HG03095 (cell line): ENCODE data around the gene ZDHHC3.
"Not testable (repeated sequence)": the region's sequence is repeated elsewhere in the genome, so short reads cannot be mapped to it uniquely, and the experiment has no call there.

ENCODE experiments used
- ATAC-seq: cut with Tn5 transposase; IDR thresholded peaks from one replicate; pipeline ENCODE4 v1.9.1; 2021; ENCODE audit warnings: moderate library complexity; ENCODE audit not compliant: unreplicated experiment

The ZDHHC3 gene

DNA sequence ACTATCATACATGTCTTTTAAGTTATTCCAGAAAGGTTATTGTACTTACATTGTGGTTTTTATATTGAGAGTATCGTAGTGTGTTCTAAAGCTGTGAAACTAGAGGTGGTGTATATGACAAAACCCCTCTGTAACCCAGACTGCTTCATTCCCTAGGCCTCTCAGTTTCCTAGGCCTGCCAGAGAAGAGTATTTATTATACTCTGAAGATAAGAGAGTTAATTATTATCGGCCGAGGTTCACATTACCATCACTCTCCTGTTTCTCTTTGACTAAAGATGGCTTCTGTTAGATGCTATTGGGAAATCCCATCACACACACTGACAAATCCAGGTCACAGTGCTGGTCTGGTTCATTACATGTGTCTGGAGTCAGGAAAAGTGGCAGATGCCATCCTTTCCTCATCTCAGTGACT is 20.6 kb upstream of the ZDHHC3 start:
- no peak for ATAC-seq

GRCh38 chr3:44995142-44995770 is 19.3 kb upstream of the ZDHHC3 start:
- ATAC-seq, result no peak

DNA sequence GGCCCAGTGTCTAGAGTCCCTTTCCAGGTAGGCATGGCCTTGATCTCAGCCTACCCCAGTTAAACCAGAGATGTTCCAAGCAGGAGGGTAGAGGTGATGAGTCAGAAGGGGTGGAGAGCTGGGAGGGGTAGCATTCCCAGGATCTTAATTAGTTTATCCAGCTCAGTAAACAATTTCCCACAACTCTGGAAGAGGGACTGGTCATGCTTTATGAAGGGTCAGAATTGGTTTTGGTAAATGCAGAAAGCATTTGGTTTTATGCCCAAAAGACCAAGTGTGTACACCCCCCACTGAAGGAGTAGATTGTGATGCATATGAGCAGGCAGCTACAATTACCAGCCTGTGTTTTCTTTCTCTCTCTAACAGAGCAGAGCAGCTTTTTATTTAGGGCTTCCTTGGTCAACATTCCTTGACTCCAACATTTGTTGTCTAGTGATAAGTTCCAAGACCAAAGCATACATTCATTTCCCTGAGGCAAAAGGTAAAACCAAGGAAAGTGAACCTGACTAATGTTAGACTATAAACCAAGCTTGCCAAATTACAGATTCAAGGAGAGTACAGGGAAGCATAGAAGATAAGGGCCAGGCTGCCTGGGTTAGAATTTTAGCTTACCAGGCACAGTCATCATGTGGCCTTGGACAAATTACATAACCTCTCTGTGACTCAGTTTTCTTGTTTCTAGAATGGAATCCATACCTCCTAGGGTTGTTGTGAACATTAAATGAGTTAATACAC is 17.7 kb upstream of the ZDHHC3 start:
- ATAC-seq, result no peak

DNA sequence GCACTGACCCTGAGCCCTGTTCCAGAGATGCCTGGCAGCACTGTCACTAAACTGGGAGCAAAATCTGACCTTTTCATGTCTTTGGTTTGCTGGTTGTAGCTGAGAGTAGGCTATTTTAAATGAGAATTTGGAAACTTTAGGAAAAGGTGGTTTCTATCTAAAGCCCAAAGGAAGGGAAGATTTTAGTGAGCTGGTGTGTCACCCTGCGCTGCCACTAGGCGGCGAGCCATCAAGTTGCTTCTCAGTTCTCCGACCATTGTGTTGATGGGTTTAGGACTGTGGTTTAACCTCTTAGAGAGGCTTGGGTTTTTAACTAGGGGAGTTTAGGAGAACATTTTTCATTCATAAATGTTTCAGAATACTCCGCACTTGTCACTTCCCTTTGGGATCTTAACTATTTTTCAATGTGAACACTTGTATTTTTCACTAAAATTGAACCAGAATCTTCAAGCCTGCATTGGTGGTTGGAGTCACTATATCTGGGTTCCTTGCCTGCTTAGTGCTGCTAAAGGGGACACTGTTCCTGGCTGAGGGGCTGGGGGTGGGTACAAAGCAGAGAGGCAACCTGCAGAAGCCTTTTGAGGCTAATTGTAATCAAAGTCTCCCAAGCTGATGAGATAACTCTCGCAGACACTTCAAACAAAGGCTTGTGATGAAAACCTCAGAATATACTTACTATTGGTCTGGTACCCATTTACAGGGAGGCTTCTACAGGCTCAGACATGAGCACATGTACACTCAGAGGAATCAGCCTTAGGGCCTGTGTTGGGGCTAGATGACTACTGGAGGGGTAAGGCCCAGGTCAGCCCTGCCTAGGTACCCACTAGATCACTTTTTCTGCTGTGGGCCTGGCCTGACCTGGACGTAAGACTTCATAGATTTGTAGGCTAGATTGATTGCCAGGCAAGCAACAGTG is 16.8 kb upstream of the ZDHHC3 start:
- ATAC-seq, result no peak

GRCh38 chr3:44991326-44991725 is 15.4 kb upstream of the ZDHHC3 start:
- no peak for ATAC-seq

DNA sequence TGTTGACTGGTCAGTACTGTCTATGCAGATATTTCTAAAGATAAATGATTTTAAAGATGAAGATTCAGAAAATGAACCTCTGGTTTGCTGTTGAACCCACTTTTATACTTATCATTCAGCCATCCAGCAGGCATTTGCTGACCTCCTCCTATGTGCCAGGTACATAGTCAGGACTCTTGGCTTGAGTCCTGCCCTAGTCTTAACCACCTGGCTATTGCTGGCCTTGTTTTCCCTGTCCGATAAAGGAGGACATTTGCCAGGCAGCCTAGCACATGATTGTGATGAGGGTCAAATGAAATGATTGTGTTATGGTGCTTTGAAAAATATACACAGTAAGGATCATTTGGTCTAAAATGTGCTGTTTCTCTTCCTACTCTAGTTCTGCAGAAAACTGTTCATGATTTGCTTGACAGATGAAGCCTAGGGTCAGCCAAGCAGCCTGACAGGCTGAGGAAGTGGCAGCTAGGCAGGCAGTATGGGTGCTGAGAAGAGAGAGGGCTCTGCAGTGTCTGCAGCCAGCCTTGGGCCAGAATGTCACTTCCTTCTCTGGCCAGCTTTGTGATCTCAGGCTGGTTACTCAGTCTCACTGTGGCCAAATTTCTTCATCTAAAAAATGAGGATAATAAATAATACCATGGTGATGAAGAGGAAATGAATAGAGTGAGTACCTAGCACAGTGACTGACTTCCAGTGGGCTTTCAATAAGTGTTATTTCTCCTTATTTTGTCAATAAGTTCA is 13.8 kb upstream of the ZDHHC3 start:
- ATAC-seq, result no peak

DNA sequence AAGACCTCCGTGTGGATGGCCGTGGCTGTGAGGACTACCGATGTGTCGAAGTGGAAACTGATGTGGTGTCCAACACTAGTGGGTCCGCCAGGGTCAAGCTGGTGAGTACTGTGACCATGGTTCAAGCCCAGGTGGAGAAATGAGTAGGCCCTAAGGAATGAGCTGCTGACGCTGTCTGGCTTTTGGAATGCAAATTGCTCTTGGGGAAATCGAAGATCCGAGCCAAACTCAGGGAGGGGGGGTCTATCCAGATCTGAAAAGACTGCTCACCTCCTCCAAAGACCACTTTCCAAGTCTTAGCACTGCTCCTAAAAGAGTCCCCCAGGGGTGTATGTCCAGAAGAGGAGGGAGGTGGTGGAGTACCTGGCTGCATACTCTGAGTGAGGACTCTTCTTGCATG is 13.2 kb upstream of the ZDHHC3 start:
- ATAC-seq, result no peak

- ATAC-seq, result no peak
These were observed 12.1 kb upstream of the ZDHHC3 start for GRCh38 chr3:44988073-44988472.

DNA sequence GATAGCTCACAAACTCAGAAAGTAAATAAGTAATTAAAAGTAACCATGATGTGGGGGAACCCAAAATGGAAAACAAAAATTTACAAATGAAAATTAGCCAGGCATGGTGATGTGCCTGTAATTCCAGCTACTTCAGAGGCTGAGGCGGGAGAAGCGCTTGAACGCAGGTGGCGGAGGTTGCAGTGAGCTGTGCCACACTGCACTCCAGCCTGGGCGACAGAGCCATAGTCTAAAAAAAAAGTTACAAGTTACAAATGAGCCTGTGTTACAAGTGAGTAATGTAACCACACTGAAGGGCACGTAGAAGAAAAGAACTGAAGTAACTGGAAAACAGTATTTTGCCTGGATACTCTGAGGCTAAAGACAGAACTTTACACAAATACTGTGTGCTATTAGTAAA is 11.4 kb upstream of the ZDHHC3 start:
- ATAC-seq, result no peak

DNA sequence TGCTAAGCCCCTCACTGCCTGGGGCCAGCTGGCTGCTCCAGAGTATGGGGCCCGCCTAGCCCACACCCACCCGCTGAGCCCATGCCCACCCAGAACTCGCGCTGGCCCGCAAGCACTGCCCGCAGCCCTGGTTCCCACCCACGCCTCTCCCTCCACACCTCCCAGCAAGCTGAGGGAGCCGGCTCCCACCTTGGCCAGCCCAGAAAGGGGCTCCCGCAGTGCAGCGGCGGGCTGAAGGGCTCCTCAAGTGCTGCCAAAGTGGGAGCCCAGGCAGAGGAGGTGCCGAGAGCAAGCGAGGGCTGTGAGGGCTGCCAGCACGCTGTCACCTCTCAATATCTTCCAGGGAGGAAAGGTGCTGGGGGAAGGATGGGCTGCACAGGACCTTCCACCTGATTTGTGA is 10.4 kb upstream of the ZDHHC3 start:
- ATAC-seq, result not testable (repeated sequence)

- ATAC-seq, result no peak
These were observed 8.4 kb upstream of the ZDHHC3 start for GRCh38 chr3:44984335-44984734.

DNA sequence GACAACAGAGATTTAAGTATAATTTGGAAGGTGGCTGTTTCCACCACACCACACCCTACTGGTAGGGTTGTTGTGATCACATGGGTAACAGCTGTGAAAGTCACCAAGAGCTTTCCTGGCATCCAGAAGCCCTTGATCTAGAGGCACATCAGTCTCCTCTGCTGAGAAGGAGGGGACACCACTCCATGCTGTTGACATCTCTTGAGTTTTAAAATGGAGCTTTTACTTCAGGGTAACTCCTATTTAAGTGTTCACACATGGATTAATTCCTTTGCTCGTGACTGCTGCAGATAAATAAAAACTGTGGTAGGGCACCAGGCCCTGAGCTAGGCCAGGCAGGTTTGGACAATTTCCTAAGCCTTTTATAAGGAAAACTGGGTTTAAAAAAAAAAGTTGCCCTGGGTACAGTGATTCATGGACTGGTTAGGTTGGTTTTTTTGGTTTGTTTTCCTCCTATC is 7.5 kb upstream of the ZDHHC3 start:
- no peak for ATAC-seq

GRCh38 chr3:44982817-44983216 is 6.8 kb upstream of the ZDHHC3 start:
- no peak for ATAC-seq

- no peak for ATAC-seq
These were observed 5.8 kb upstream of the ZDHHC3 start for GRCh38 chr3:44981751-44982150.

DNA sequence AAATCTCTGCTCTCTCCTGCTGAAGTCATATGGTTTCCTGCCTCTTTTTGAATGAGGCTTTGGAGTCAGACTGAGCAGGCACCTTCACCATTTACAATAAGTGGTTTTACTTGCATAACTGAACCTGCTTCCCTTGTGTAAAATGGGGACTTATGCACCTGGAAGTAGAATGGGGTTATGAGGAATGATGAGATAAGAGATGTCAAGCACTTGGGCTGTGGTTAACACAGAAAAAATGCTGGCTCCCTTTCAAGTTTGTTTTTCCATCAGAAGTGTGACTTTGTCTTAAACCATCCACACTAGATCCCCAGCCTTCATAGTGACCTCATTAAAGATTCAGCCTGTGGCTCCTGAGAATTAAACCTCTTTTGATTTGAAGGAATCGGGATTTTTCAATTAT is 5.2 kb upstream of the ZDHHC3 start:
- ATAC-seq, result no peak

DNA sequence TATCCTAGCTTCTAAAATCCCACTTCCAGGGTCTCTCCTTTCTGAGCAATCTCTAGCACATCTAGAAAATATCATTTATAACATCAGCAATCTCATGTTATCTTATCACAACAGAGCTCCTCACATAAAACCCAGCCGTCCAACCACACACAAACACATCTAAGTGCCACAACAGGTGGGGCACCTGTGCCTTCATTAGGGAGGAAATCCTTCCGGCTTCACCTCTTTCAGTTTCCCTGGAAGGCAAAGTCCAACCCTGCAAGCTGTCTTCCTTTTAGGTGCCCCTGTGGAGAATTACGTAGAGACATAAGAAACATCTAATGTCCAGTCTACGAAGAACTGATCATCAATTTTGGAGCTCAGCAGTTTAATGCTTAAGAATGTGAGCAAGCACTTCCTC is 1.6 kb downstream of the ZDHHC3 start:
- ATAC-seq, result no peak

DNA sequence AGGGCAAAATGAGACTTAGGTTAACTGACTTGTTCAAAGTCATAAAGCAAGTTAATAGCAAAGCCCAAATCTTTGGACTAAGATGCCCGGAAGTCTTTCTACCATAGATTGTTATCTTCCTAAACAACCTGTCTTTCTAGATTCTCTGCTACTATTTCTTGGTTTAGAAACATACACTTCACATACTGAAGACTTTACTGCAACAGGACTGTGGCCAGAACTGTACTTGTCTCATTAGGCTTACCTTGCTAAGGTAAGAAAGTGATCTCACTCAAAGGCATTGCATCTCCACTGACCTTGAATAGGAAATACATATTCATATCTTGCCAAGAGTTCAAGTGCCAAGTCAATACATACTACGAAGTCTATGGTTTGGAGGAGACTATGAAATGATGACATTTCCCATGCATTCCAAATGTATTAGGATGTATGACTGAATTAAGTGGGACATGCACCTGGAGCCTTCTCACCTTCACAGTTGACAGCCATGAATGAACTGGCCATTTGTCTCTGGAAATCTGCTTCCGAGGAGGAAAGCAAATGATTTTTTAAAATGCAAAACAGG is 5.0 kb downstream of the ZDHHC3 start:
- no peak for ATAC-seq

GRCh38 chr3:44969828-44970179 is 6.2 kb downstream of the ZDHHC3 start:
- ATAC-seq, result no peak

DNA sequence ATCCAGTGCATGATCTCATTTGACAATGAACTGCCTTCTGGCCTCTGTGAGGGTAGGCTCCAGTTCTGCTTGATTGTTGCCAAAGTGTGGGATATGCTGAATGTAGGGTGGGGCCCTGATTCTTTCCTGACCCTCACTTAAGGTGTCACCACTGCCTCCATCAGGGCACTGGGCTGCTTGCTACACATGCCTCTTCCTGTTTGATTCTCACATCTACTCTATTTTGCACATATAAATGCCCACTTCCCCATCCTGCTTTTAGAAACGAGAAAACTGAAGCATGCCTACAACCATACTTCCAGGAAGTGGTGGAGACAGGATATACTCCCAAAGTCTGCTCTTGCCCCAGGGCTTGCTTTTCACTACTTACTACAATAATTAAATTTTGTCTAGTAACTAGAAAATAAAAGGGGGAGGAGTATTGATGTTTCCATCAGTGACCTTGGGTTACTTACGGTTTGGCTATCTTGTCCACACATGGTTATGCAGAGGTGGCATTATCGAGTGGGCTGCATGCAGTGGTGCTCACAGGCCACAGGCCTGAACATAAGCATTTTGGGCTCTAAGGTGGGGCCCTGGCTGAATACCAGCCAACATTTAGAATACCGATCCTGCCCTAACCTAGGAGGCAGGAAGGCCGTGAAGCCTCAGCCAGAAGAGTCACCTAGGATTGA is 6.7 kb downstream of the ZDHHC3 start:
- no peak for ATAC-seq

DNA sequence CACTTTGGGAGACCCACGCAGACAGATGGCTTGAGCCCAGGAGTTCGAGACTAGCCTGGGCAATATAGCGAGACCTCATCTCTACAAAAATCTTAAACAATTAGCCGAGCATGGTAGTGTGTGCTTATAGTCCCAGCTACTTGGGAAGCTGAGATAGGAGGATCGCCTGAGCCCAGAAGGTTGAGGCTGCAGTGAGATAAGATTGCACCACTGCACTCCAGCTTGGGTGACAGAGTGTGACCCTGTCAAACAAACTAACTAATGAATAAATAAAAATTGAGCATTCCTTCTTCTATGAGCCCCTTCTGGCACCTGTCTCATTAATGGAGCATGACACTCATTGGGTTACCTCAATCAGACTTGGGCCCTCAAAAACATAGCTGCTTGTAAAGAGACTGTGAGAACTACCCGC is 7.5 kb downstream of the ZDHHC3 start:
- ATAC-seq, result no peak
